Subcutaneous adipose tissue (tissue), 4 donors: ENCODE results near the gene OR52I2. TPM values are rescaled to one million over a fixed set of nuclear protein-coding genes. Genes with fewer than 3 reads are reported as not detected.

ENCODE experiments used
- total RNA-seq, 4 donors: library from RNA; depleted of rRNA; stranded (reverse); fragments of >200 nt; gene quantifications; one replicate each; pipeline ENCODE4 v1.1.0, GENCODE V29; 2016
- TF ChIP-seq, protein P1 (sequence below): fragments of 450-650 bp; IDR thresholded peaks from one replicate; pipeline ENCODE4 v1.5.1; 2016; ENCODE audit warnings: low read depth, mild to moderate bottlenecking, control low read depth, antibody characterized with exemption, moderate library complexity

OR52I2 gene
- total RNA-seq, 4 donors from 2014 or later, result not detected

DNA sequence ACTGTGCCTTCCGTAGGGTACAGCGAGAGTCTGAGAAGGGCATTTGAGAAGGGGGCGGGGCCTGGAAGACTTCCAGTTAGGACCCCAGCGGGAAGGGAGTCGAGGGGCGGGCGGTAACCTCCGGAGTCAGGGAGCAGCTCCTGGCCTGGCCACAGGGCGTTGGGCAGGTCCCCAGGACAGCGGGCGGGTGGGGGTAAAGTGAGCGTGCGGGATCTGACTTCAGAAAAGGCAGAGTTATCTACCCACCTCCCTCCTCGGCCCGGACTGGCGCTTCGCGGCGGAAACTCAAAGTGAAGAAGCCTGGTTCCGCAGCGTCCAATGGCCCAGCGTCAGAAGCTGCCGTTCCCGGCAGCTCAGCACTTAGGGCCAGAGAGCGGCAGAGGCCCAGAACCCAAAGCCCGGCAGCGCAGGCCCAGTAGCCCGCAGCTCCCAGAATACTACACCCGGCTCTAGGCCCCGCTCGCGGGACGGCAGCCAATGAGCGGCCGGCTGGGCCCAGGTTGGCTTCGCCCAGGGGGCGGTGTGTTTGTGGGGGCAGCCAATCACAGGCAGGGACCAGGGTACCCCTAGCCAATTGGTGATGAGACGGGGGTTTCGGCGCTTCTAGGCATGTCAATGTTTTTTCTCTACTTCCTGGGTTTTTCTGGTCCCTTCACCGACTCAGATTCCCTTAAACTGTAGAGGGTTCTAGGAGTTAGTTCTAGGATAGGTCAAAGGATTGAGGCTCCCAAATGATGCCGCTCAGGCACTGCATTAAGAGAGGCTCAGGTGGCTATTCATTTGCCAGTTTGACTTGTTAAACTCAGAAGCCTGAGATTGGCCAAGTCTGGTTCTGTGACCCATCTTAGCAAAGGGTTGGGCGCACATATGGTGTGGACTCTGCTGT, 26.5 kb downstream of the OR52I2 start, which contains the start of gene TRIM68:
Gene TRIM68, minus strand, starts transcription at position 451 of the 886 bp plus-strand sequence. CDS start 2,727 bp downstream, outside the sequence.
- TF ChIP-seq, protein P1, sequence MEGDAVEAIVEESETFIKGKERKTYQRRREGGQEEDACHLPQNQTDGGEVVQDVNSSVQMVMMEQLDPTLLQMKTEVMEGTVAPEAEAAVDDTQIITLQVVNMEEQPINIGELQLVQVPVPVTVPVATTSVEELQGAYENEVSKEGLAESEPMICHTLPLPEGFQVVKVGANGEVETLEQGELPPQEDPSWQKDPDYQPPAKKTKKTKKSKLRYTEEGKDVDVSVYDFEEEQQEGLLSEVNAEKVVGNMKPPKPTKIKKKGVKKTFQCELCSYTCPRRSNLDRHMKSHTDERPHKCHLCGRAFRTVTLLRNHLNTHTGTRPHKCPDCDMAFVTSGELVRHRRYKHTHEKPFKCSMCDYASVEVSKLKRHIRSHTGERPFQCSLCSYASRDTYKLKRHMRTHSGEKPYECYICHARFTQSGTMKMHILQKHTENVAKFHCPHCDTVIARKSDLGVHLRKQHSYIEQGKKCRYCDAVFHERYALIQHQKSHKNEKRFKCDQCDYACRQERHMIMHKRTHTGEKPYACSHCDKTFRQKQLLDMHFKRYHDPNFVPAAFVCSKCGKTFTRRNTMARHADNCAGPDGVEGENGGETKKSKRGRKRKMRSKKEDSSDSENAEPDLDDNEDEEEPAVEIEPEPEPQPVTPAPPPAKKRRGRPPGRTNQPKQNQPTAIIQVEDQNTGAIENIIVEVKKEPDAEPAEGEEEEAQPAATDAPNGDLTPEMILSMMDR, result no peak

DNA sequence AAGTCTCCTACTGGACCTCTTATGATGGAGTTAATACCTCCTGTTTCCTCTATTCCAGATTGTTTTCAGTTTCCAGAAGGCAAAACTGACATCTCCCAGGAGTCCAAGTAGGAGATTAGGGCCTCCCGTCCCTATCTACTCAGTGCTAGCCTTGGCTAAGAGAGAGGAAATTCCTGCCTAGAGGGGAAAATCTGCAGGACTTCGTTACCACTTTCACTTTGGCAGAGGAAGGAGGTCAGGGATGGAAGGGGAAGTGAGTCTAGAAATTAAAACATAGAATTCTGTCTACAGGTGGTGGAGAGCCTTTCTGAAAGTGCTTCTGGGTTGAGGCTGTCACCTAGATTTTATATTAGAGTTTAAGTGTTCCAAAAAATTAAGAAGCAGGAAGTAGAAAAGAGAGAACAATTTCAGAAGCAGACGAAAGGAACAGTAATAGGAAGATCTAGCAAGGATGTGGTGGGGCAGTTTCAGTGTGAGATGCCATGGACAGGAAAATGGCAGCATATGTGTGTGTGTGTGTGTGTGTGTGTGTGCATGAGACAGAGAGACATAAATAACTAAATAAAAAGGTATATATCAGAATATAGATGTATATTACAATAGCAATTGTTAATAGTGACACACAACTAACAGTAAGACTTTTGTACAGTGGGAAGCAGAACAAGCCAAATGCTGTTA, 28.9 kb downstream of the OR52I2 start:
- TF ChIP-seq, protein P1, result no peak

DNA sequence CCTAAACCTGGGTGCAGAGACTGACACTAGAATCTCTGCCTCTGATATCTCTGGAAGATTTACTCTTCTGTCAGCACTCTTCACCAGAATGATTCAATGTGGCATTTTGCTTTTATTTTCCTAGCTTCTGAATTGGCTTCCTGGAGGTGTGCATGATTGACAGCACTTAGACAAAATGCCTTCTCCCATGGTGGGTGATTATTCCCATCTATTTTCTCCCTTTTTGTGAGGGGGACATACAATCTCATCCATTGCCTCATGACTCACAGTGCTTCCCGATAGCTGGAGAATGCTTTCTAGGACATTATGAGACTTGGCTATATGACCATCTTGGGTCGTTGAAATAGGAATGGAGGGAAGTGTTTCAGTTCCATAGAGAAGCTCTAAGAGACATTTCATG, 30.4 kb downstream of the OR52I2 start:
- TF ChIP-seq, protein P1, result no peak

DNA sequence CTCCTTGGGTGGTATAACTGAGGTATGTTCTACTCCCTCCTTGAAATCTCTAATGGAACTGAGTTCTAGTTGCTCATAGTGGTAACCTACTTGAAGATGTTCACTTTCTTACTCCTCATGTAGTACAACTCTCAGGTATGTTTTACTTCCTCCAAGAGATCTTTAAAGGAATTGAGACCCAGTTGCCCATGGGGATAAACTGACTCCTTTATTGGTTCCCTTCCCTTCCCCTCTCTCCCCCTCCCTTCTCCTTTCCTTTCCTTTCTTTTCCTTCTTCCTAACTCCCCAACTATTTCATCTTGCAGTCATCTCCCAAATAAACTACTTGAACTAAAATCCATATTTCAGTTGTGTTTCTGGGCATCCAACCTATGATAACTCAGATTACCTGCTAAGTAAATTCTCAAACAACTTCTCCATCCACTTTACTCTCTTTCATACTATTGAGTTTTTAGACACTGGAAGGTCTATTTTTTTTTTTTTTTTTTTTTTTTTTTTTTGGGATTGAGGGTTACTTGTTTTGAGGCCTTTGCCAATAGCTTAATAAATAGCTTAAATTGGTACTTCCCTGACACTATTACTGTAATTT, 34.4 kb downstream of the OR52I2 start:
- TF ChIP-seq, protein P1, result no peak

DNA sequence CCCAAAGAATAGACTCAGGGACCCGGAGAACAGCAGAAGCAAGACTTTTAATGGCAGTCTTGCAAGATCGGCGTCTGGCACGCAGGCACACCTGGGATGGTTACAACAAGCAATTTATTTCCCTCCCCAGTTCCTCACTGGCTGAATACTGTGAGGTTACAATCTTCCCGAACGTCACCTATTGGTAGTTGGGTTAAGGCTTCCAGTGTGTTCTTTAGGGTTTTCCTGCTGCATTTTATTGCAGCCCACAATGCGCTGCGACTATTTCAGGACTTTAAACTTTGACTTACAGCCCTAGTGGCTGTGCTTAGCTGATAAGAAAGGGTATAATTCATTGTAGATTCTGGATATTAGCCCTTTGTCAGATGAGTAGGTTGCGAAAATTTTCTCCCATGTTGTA, 38.0 kb downstream of the OR52I2 start:
- TF ChIP-seq, protein P1, result no peak

DNA sequence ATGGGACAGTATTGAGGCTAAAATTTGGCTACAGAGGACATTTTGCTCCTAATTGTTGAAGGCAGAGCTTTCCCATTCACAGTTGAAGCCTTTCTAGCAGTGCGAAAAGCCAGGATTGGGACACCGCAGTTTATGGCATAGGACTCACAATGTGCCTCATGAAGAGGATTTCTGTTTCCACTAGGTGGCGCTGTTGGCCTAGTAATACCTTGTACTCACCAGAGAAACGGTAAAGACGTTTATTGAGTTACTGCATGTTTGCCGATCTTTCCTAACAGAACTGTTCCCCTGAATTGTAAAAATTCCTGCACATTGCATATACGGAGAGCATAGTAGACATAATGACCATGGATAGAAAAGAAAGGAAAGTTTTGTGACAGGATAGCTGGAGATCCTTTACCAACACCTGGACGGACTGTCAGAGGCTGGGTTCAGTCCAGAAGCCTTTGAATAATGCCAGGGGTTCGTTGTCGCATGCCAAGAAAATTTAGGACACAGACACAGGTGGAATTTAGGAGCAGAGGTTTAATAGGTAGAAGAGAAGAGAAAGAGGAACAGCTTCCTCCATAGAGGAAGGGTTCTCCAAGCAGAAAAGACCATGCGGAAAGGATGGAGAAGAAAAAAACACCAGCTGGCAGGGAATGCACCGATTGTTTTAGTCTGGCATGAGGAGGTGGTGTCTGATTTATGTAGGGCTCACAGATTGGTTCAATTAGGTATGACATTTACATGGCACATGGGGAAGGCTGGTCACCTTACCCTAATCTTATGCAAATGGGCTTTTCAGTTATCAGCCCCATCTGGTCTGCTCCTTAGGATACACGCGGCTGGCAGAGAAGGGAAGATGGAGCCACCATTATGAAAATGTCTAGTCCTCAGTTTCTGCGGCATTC, 44.9 kb downstream of the OR52I2 start:
- TF ChIP-seq, protein P1, result no peak
